A549 (cell line): ENCODE results near the gene GNA12. TPM values are rescaled to one million over a fixed set of nuclear protein-coding genes. Genes with fewer than 3 reads are reported as not detected.
"Not testable (repeated sequence)": the region's sequence is repeated elsewhere in the genome, so short reads cannot be mapped to it uniquely, and the experiment has no call there.

Experiments used
- ATAC-seq, 2 experiments: fragments of 200-7000 bp in 1 of 2; fragments of >200 bp in 1 of 2; cut with Nextera tagmentation in 1 of 2; cut with Tn5 transposase in 1 of 2; 3 replicates each; pipeline versions ENCODE4 v1.8.0 to v1.9.1; 2018 to 2020; ENCODE audit warnings: mild to moderate bottlenecking in 1 of 2, moderate library complexity in 1 of 2
- CTCF ChIA-PET: fragments of 300-600 bp; sonication (Branson Sonifier 250); formaldehyde crosslinking; extraction: SDS; loops from one replicate; lab custom pipeline; 2021; ENCODE audit warnings: antibody characterized with exemption, inconsistent platforms; lab: Yijun Ruan, JAX
- POLR2A ChIA-PET: fragments of 350-600 bp; formaldehyde crosslinking; extraction: SDS; loops from one replicate; lab custom pipeline; 2021; ENCODE audit warnings: antibody characterized with exemption, inconsistent platforms; lab: Yijun Ruan, JAX
- DNase-seq, 2 experiments: peaks; one replicate each; pipeline versions ENCODE4 v3.0.0 to v3.0.0-alpha.2; 2011 to 2016; ENCODE audit warnings: low read depth in 1 of 2, low spot score in 1 of 2
- FAIRE-seq: peaks from 2 replicates; lab custom pipeline; 2011; peaks lifted over from hg19 to GRCh38; lab: Jason Lieb, UNC
- H3K27ac ChIP-seq, 2 experiments: fragments of >200 bp; sonication (Bioruptor Twin); formaldehyde crosslinking; 3 replicates each; pipeline ENCODE4 v1.5.1; 2016 to 2017
- H3K4me1 ChIP-seq: fragments of >200 bp; sonication (Bioruptor Twin); formaldehyde crosslinking; 3 replicates; pipeline ENCODE4 v1.6.1; 2016
- H3K4me2 ChIP-seq: fragments of >200 bp; sonication (Bioruptor Twin); formaldehyde crosslinking; 3 replicates; pipeline ENCODE4 v1.6.1; 2016
- H3K4me3 ChIP-seq: fragments of >200 bp; sonication (Bioruptor Twin); formaldehyde crosslinking; 3 replicates; pipeline ENCODE4 v1.5.1; 2016
- H3K9me3 ChIP-seq: fragments of >200 bp; sonication (Bioruptor Twin); formaldehyde crosslinking; 3 replicates; pipeline ENCODE4 v1.6.1; 2016
- CBX8 ChIP-seq: fragments of 200-600 bp; sonication (generic); IDR thresholded peaks from 2 replicates; pipeline ENCODE4 v1.6.1; 2016
- CEBPB ChIP-seq, 2 experiments: fragments of >200 bp in 1 of 2; sonication (Bioruptor Twin) in 1 of 2; formaldehyde crosslinking in 1 of 2; IDR thresholded peaks; 2 replicates each; pipeline ENCODE4 v1.6.1; 2012 to 2016
- CHD2 ChIP-seq: fragments of 150-350 bp; IDR thresholded peaks from 2 replicates; pipeline ENCODE4 v1.6.1; 2014; ENCODE audit warnings: low read length; ENCODE audit not compliant: partially characterized antibody
- EHF ChIP-seq: fragments of 250-450 bp; sonication (Bioruptor Pico); IDR thresholded peaks from 2 replicates; pipeline ENCODE4 v1.5.0; 2020; ENCODE audit warnings: mild to moderate bottlenecking
- EHMT2 ChIP-seq: fragments of 200-600 bp; sonication (generic); IDR thresholded peaks from 2 replicates; pipeline ENCODE4 v1.6.1; 2016; ENCODE audit warnings: antibody characterized with exemption, low read depth, mild to moderate bottlenecking, moderate library complexity
- EP300 ChIP-seq, 2 experiments: fragments of >200 bp; sonication (Bioruptor Twin); formaldehyde crosslinking; IDR thresholded peaks; 2 replicates in 1 of 2; 3 replicates in 1 of 2; pipeline ENCODE4 v1.6.1; 2016 to 2017
- ESRRA ChIP-seq: fragments of 150-350 bp; IDR thresholded peaks from 2 replicates; pipeline ENCODE4 v1.6.1; 2014; ENCODE audit warnings: mild to moderate bottlenecking, low read length, borderline replicate concordance
- FOSL2 ChIP-seq, 2 experiments: fragments of 450-650 bp in 1 of 2; fragments of >200 bp in 1 of 2; sonication (Bioruptor Twin) in 1 of 2; formaldehyde crosslinking; IDR thresholded peaks; 2 replicates each; pipeline versions ENCODE4 v1.5.0 to v1.6.1; 2016 to 2020; ENCODE audit warnings: mild to moderate bottlenecking in 1 of 2, moderate library complexity in 1 of 2
- HEYL ChIP-seq: fragments of 250-450 bp; sonication (Bioruptor Pico); IDR thresholded peaks from 2 replicates; pipeline ENCODE4 v1.8.0; 2021; ENCODE audit warnings: mild to moderate bottlenecking, moderate library complexity
- JUNB ChIP-seq: fragments of >200 bp; sonication (Bioruptor Twin); formaldehyde crosslinking; IDR thresholded peaks from 2 replicates; pipeline ENCODE4 v1.6.1; 2016
- MAFK ChIP-seq: fragments of 450-650 bp; IDR thresholded peaks from 2 replicates; pipeline ENCODE4 v1.6.1; 2014; ENCODE audit not compliant: partially characterized antibody
- NFE2L2 ChIP-seq: fragments of 150-350 bp; conservative IDR thresholded peaks from 2 replicates; pipeline ENCODE4 v1.6.1; 2014; ENCODE audit warnings: low read length
- PHF8 ChIP-seq: fragments of 200-600 bp; sonication (generic); IDR thresholded peaks from 2 replicates; pipeline ENCODE4 v1.6.1; 2016; ENCODE audit warnings: low read depth, mild to moderate bottlenecking, antibody characterized with exemption, moderate library complexity, borderline replicate concordance
- RNF2 ChIP-seq: fragments of 200-600 bp; sonication (generic); IDR thresholded peaks from 2 replicates; pipeline ENCODE4 v1.6.1; 2016; ENCODE audit warnings: low read depth, mild to moderate bottlenecking, antibody characterized with exemption, moderate library complexity, borderline replicate concordance
- SREBF2 ChIP-seq: fragments of 450-650 bp; IDR thresholded peaks from 2 replicates; pipeline ENCODE4 v1.6.1; 2014; ENCODE audit warnings: mild to moderate bottlenecking, moderate library complexity
- ZFP36 ChIP-seq: fragments of 450-650 bp; IDR thresholded peaks from 2 replicates; pipeline ENCODE4 v1.6.1; 2014; ENCODE audit warnings: borderline replicate concordance; ENCODE audit not compliant: partially characterized antibody
- WGBS: methylation state at CpG from one replicate; pipeline ENCODE4 v1.1.6; 2017; ENCODE audit errors: missing lambda C conversion rate; 5-methylcytosine and 5-hydroxymethylcytosine counted together
- polyA plus RNA-seq, 4 experiments: library from polyadenylated mRNA; depleted of rRNA in 3 of 4; stranded (reverse); fragments of >200 nt; fragmentation: RNase III in 1 of 4; extraction: RNeasy Plus Mini Kit Qiagen cat#74134 plus additional on column Dnase treatment in 1 of 4; gene quantifications; 2 replicates in 3 of 4; 3 replicates in 1 of 4; pipeline ENCODE4 v1.2.3, GENCODE V29; 2011 to 2017
- TF ChIP-seq, protein P1 (sequence below): fragments of >200 bp; sonication (Bioruptor Twin); formaldehyde crosslinking; IDR thresholded peaks from 2 replicates; pipeline ENCODE4 v1.6.1; 2016
- TF ChIP-seq, protein P2 (sequence below): fragments of 150-350 bp; IDR thresholded peaks from 2 replicates; pipeline ENCODE4 v1.6.1; 2014; ENCODE audit warnings: low read depth, mild to moderate bottlenecking, low read length
- TF ChIP-seq, protein P3 (sequence below): fragments of 450-650 bp; IDR thresholded peaks from 2 replicates; pipeline ENCODE4 v1.6.1; 2014; ENCODE audit warnings: antibody characterized with exemption
- TF ChIP-seq, protein P4 (sequence below): fragments of >200 bp; sonication (Bioruptor Twin); formaldehyde crosslinking; IDR thresholded peaks from 3 replicates; pipeline ENCODE4 v1.6.1; 2016

The GNA12 gene
- polyA plus RNA-seq, 2 of the 4 experiments (the other 2 are of a cell fraction) = 33.0 to 43.7 TPM

DNA sequence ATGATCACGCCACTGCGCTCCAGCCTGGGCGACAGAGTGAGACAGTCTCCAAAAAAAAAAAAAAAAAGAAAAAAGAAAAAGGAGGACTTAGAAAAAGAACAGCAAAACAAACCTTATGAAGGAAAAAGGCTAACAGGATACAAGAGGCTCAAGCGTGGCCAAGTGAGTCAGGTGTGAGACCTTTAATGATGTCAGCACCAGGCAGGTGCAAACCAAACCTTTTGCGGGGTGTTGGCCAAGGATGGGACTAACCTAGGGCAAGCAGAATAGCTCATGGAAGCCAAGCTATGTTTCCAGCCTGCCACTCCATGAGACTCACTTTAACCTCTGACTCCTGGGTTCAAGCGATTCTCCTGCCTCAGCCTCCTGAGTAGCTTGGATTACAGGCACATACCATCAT is 11.3 kb upstream of the GNA12 start:
- H3K4me2 ChIP-seq = no peak overlapping the region
- no peaks in the 10 kb centered on the region for H3K9me3 ChIP-seq
- ChIA-PET CTCF (interaction anchor here (0.6 to 6.6 kb wide), 3 partner anchors 10 to 1042 kb away, joined by 3 to 47 read pairs (median 5); no protein-coding TSS in a partner anchor), POLR2A (no interaction called here)
- 91% methylated on average over 6 of the region's 6 CpGs for WGBS
- no peak overlapping the region for H3K4me3 ChIP-seq
- ATAC-seq (no peak), FAIRE-seq (no peak), DNase-seq (no peak)
- no peaks in the 10 kb centered on the region for H3K4me1 ChIP-seq
- no peak overlapping the region for H3K27ac ChIP-seq
- TF ChIP-seq JUNB = no peak
- TF ChIP-seq FOSL2 (IDR thresholded peaks at IDR 0.05) = no peak
- no peak for TF ChIP-seq FOSL2 (CRISPR knock-in tag; IDR thresholded peaks at IDR 0.05)
- TF ChIP-seq, protein P1, sequence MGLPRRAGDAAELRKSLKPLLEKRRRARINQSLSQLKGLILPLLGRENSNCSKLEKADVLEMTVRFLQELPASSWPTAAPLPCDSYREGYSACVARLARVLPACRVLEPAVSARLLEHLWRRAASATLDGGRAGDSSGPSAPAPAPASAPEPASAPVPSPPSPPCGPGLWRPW = no peak
- no peak for TF ChIP-seq HEYL (CRISPR knock-in tag)
- TF ChIP-seq EHF (CRISPR knock-in tag) = no peak
- TF ChIP-seq, protein P2, sequence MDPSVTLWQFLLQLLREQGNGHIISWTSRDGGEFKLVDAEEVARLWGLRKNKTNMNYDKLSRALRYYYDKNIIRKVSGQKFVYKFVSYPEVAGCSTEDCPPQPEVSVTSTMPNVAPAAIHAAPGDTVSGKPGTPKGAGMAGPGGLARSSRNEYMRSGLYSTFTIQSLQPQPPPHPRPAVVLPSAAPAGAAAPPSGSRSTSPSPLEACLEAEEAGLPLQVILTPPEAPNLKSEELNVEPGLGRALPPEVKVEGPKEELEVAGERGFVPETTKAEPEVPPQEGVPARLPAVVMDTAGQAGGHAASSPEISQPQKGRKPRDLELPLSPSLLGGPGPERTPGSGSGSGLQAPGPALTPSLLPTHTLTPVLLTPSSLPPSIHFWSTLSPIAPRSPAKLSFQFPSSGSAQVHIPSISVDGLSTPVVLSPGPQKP = no peak
- TF ChIP-seq CBX8 = no peak
- TF ChIP-seq NFE2L2 = no peak
- no peak for TF ChIP-seq ZFP36
- TF ChIP-seq MAFK = no peak
- TF ChIP-seq CHD2 = no peak
- no peak for TF ChIP-seq ESRRA
- no peak for TF ChIP-seq SREBF2
- no peak for TF ChIP-seq EP300 (IDR thresholded peaks at IDR 0.05)
- TF ChIP-seq RNF2 = no peak
- no peak for TF ChIP-seq EHMT2
- no peak for TF ChIP-seq PHF8
- TF ChIP-seq, protein P3, sequence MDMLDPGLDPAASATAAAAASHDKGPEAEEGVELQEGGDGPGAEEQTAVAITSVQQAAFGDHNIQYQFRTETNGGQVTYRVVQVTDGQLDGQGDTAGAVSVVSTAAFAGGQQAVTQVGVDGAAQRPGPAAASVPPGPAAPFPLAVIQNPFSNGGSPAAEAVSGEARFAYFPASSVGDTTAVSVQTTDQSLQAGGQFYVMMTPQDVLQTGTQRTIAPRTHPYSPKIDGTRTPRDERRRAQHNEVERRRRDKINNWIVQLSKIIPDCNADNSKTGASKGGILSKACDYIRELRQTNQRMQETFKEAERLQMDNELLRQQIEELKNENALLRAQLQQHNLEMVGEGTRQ = no peak

DNA sequence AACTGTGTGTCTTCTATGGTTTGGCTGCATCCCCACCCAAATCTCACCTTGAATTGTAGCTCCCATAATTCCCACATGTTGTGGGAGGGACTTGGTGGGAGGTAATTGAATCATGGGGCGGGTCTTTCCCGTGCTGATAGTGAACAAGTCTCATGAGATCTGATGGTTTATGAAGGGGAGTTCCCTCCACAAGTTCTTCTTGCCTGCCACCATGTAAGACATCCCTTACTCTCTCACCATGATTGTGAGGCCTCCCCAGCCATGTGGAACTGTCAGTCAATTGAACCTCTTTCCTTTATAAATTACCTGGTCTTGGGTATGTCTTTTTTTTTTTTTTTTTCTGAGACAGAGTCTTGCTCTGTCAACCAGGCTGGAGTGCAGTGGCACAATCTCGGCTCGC is 9.4 kb upstream of the GNA12 start:
- H3K9me3 ChIP-seq, H3K4me3 ChIP-seq, H3K4me2 ChIP-seq, FAIRE-seq, DNase-seq, H3K4me1 ChIP-seq, ATAC-seq, POLR2A ChIA-PET, H3K27ac ChIP-seq: not testable (repeated sequence)
- CTCF ChIA-PET = interaction anchor here (0.5 to 6.6 kb wide), 4 partner anchors 12 to 1705 kb away, joined by 3 to 47 read pairs (median 3); no protein-coding TSS in a partner anchor
- WGBS = 78% methylated on average over 4 of the region's 4 CpGs

DNA sequence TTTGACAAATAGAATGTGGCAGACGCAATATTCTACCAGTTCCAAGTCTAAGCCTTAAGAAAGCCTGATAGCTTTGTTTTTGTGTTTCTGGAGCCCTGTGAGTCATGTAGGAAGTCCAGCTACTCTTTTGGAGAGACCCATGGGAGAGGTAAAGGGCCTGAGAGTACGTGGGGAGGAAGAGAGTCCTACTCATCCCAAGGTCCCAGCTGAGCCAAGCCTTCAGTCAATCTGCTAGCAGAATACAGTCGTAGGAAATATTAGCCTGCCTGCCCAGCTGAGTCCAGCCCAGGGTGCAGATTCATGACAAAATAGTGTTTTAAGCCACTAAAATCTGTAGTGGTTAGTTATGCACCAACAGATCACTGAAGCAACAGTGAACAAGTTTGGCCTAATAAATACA is 9.0 kb upstream of the GNA12 start:
- ChIA-PET CTCF (interaction anchor here (0.5 to 6.6 kb wide), 4 partner anchors 9 to 1705 kb away, joined by 3 to 47 read pairs (median 3); no protein-coding TSS in a partner anchor), POLR2A (no interaction called here)
- H3K27ac ChIP-seq = no peak overlapping the region
- ATAC-seq = no peak; a peak in 1 of 6 replicates
- FAIRE-seq = no peak
- H3K9me3 ChIP-seq = no peaks in the 10 kb centered on the region
- WGBS = 51% methylated on average over 3 of the region's 3 CpGs
- TF ChIP-seq, protein P4, sequence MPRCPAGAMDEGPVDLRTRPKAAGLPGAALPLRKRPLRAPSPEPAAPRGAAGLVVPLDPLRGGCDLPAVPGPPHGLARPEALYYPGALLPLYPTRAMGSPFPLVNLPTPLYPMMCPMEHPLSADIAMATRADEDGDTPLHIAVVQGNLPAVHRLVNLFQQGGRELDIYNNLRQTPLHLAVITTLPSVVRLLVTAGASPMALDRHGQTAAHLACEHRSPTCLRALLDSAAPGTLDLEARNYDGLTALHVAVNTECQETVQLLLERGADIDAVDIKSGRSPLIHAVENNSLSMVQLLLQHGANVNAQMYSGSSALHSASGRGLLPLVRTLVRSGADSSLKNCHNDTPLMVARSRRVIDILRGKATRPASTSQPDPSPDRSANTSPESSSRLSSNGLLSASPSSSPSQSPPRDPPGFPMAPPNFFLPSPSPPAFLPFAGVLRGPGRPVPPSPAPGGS = no peak
- TF ChIP-seq CEBPB (IDR thresholded peaks at IDR 0.05) = no peak
- TF ChIP-seq, all 56 proteins: peak for 0
- no peak overlapping the region for H3K4me3 ChIP-seq
- no peak for DNase-seq
- H3K4me1 ChIP-seq = no peaks in the 10 kb centered on the region
- no peak overlapping the region for H3K4me2 ChIP-seq
